Smooth muscle cell (in vitro differentiated cells): ENCODE results near the gene KLHL34. TPM values are rescaled to one million over a fixed set of nuclear protein-coding genes. Genes with fewer than 3 reads are reported as not detected.

ENCODE experiments used
- DNase-seq: peaks from one replicate; lab custom pipeline; 2025; ENCODE audit not compliant: unreplicated experiment; lab: John Stamatoyannopoulos, UW
- H2AFZ ChIP-seq: fragments of 200-600 bp; sonication (generic); 2 replicates; pipeline ENCODE4 v1.6.0; 2016; ENCODE audit warnings: antibody characterized with exemption, low read depth, mild to moderate bottlenecking
- H3F3A ChIP-seq: fragments of 200-600 bp; sonication (generic); 2 replicates; pipeline ENCODE4 v1.6.0; 2017; ENCODE audit warnings: antibody characterized with exemption, low read depth
- H3K27ac ChIP-seq: fragments of 200-600 bp; sonication (generic); 2 replicates; pipeline ENCODE4 v1.5.1; 2016; ENCODE audit warnings: low read depth, mild to moderate bottlenecking
- H3K27me3 ChIP-seq: fragments of 200-600 bp; sonication (generic); 2 replicates; pipeline ENCODE4 v1.6.1; 2016; ENCODE audit warnings: low read depth, mild to moderate bottlenecking
- H3K36me3 ChIP-seq: fragments of 200-600 bp; sonication (generic); 2 replicates; pipeline ENCODE4 v1.5.1; 2016; ENCODE audit warnings: low read depth
- H3K4me1 ChIP-seq: fragments of 200-600 bp; sonication (generic); 2 replicates; pipeline ENCODE4 v1.5.1; 2016; ENCODE audit warnings: low read depth
- H3K4me2 ChIP-seq: fragments of 200-600 bp; sonication (generic); 2 replicates; pipeline ENCODE4 v1.6.0; 2016; ENCODE audit warnings: mild to moderate bottlenecking
- H3K4me3 ChIP-seq: fragments of 200-600 bp; sonication (generic); 2 replicates; pipeline ENCODE4 v1.5.1; 2016; ENCODE audit warnings: mild to moderate bottlenecking
- H3K79me2 ChIP-seq: fragments of 200-600 bp; sonication (generic); 2 replicates; pipeline ENCODE4 v1.6.0; 2016; ENCODE audit warnings: low read depth, mild to moderate bottlenecking
- H3K9ac ChIP-seq: fragments of 200-600 bp; sonication (generic); 2 replicates; pipeline ENCODE4 v1.6.0; 2016; ENCODE audit warnings: low read depth
- H3K9me3 ChIP-seq: fragments of 200-600 bp; sonication (generic); replicated peaks from 2 replicates; pipeline ENCODE4 v1.5.1; 2016; ENCODE audit warnings: low read depth
- H4K20me1 ChIP-seq: fragments of 200-600 bp; sonication (generic); 2 replicates; pipeline ENCODE4 v1.6.0; 2016; ENCODE audit warnings: low read depth
- WGBS: methylation state at CpG from one replicate; pipeline ENCODE4 v1.1.7; 2016; ENCODE audit warnings: low lambda C conversion rate; 5-methylcytosine and 5-hydroxymethylcytosine counted together
- polyA plus RNA-seq: library from polyadenylated mRNA; unstranded; fragments of >200 nt; fragmentation: Nextera tagmentation; extraction: Ambion mirVana; gene quantifications from 2 replicates; pipeline ENCODE4 v1.2.1, GENCODE V29; 2016
- total RNA-seq: library from RNA; depleted of rRNA; stranded (reverse); fragments of >200 nt; gene quantifications from 2 replicates; pipeline ENCODE4 v1.2.3, GENCODE V29; 2014
- TF ChIP-seq, protein P1 (sequence below): fragments of 200-600 bp; sonication (generic); IDR thresholded peaks from 2 replicates; pipeline ENCODE4 v1.5.1; 2017; ENCODE audit warnings: borderline replicate concordance, mild to moderate bottlenecking, antibody characterized with exemption; ENCODE audit not compliant: insufficient read depth, poor library complexity, severe bottlenecking

Gene KLHL34
- total and polyA plus RNA-seq, 2 experiments from 2014 or later, result not detected

DNA sequence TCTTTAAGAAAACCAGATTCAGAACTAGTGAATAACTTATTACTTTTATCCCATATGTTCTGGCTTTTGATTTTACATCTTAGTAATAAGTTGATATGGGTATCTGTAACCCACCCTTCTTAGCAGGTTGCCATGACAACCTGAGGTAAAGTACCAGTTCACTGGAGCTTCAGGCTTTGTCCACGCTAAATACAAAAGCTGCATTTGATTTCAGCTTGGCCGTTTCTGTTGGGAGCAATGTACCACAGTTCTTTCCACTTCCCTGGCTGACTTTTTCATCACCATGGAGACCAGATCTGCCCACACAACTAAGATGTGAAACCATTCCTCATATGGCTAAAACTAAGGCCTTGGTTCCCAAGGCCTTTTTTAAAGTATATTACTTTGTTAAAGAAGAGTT lies 26.1 kb downstream of the KLHL34 start:
- H3K9me3 ChIP-seq, result no peaks in the 10 kb centered on the region
- no peaks in the 10 kb centered on the region for H3K79me2 ChIP-seq
- H3K36me3 ChIP-seq, result no peaks in the 10 kb centered on the region
- TF ChIP-seq, protein P1, sequence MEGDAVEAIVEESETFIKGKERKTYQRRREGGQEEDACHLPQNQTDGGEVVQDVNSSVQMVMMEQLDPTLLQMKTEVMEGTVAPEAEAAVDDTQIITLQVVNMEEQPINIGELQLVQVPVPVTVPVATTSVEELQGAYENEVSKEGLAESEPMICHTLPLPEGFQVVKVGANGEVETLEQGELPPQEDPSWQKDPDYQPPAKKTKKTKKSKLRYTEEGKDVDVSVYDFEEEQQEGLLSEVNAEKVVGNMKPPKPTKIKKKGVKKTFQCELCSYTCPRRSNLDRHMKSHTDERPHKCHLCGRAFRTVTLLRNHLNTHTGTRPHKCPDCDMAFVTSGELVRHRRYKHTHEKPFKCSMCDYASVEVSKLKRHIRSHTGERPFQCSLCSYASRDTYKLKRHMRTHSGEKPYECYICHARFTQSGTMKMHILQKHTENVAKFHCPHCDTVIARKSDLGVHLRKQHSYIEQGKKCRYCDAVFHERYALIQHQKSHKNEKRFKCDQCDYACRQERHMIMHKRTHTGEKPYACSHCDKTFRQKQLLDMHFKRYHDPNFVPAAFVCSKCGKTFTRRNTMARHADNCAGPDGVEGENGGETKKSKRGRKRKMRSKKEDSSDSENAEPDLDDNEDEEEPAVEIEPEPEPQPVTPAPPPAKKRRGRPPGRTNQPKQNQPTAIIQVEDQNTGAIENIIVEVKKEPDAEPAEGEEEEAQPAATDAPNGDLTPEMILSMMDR, result no peak
- no peaks in the 10 kb centered on the region for H4K20me1 ChIP-seq
- 57% methylated on average over 2 of the region's 2 CpGs for WGBS
- H3K9ac ChIP-seq, result no peak overlapping the region
- H3K27me3 ChIP-seq, result no peaks in the 10 kb centered on the region
- DNase-seq, result no peak
- H3K27ac ChIP-seq, result no peak overlapping the region
- H3K4me3 ChIP-seq, result no peak overlapping the region
- no peaks in the 10 kb centered on the region for H3F3A ChIP-seq
- no peak overlapping the region for H2AFZ ChIP-seq
- H3K4me1 ChIP-seq, result no peaks in the 10 kb centered on the region
- H3K4me2 ChIP-seq, result no peak overlapping the region

DNA sequence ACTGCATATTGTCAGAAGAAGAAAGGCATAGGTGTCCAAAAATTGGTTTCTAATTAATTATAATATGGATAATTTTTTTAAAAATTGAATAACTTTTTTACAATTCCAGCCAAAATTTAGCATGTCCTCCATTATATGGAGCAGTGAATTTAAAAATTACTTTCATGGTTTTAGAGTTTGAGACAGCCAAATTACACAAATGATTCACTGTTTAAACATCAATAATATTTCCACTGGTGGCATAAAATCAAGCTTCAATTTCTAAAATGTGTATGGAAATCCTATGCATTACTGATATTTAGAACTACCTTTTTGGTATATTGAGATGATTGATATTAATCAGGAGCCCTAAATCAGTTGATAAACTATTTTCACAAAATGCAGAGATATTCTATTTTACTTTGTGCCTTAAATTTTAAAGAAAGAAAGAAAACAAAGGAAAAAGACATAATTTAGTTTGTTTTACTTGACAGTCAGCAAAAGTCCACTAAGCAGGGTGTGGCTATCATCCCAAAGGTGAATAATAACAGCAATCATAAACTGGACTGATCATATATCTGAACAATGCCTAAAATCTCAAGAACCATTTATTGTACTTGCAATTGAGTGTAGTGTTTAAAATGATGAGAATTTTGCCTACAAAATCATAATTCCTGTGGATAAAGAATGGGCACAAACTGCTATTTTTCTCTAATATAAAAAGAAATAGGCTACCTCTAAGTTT lies 34.2 kb downstream of the KLHL34 start:
- Histone ChIP-seq H3F3A (no peaks in the 10 kb centered on the region), H4K20me1 (no peaks in the 10 kb centered on the region)

DNA sequence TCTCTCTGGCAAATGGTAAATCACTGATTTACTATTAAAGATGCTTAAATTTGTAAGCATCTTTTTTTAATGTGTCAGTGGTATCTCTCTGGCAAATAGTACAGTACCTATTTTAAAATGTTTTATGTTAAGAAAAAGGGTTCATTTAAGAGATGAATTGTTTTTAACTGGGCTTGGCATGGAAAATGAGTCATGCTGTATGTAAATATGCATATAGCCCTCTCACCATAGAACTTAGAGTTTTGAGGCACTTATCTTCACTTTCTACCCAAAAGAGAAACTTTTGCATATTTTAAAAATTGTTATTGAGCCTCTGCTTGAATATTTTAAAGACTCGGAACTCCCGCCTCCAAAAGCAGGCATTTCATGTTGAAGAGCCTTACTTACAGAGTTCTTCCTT lies 37.9 kb downstream of the KLHL34 start:
- H4K20me1 ChIP-seq, result no peaks in the 10 kb centered on the region
- TF ChIP-seq, protein P1, result no peak
- no peak overlapping the region for H3K4me2 ChIP-seq
- no peaks in the 10 kb centered on the region for H3F3A ChIP-seq
- H3K27me3 ChIP-seq, result no peaks in the 10 kb centered on the region
- no peaks in the 10 kb centered on the region for H3K79me2 ChIP-seq
- no peak overlapping the region for H2AFZ ChIP-seq
- no peak overlapping the region for H3K9ac ChIP-seq
- no peak for DNase-seq
- peaks cover 4% of the 10 kb centered on the region for H3K36me3 ChIP-seq
- H3K27ac ChIP-seq, result no peak overlapping the region
- WGBS, result 87% methylated on average over 2 of the region's 2 CpGs
- no peaks in the 10 kb centered on the region for H3K9me3 ChIP-seq
- H3K4me3 ChIP-seq, result no peak overlapping the region
- H3K4me1 ChIP-seq, result no peaks in the 10 kb centered on the region

More for the DNA sequence above, 34.2 kb downstream of the KLHL34 start:
- Histone ChIP-seq H3K27ac (no peak overlapping the region), H3K79me2 (no peaks in the 10 kb centered on the region), H2AFZ (no peak overlapping the region), H3K4me2 (no peak overlapping the region), H3K4me1 (no peaks in the 10 kb centered on the region), H3K4me3 (no peak overlapping the region), H3K9me3 (no peaks in the 10 kb centered on the region), H3K36me3 (peaks cover 4% of the 10 kb centered on the region), H3K27me3 (no peaks in the 10 kb centered on the region), H3K9ac (no peak overlapping the region)
- no peak for DNase-seq
- TF ChIP-seq, protein P1, result no peak

DNA sequence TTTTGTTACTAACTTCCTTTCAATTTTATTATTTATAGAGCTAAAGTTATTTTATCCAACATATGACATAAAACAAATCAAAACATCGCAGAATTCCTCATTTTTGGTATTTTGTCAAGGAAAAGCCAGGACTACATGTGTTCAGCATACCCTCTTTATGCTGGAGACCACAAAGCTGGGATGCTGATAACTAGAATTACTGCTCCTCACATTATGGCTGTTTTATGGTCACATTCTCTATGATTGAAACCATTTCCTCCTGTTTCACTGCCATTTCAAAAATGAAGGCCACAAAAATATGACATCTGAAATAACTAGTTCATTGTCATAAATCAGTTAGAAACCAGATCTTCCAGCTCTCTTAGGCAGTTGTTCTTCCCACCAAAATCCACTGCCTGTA lies 41.7 kb downstream of the KLHL34 start:
- H3K27me3 ChIP-seq, result no peaks in the 10 kb centered on the region
- H3F3A ChIP-seq, result no peaks in the 10 kb centered on the region
- no peaks in the 10 kb centered on the region for H3K9me3 ChIP-seq
- no peaks in the 10 kb centered on the region for H4K20me1 ChIP-seq
- H3K4me3 ChIP-seq, result no peak overlapping the region
- no peak overlapping the region for H3K27ac ChIP-seq
- 41% methylated on average over 1 of the region's 1 CpG for WGBS
- TF ChIP-seq, protein P1, result no peak
- no peaks in the 10 kb centered on the region for H3K79me2 ChIP-seq
- H3K36me3 ChIP-seq, result no peaks in the 10 kb centered on the region
- no peak for DNase-seq
- H3K4me2 ChIP-seq, result no peak overlapping the region
- H2AFZ ChIP-seq, result no peak overlapping the region
- H3K4me1 ChIP-seq, result no peaks in the 10 kb centered on the region
- H3K9ac ChIP-seq, result no peak overlapping the region
